ENCODE data around the gene SENP3.

SENP3 gene

DNA sequence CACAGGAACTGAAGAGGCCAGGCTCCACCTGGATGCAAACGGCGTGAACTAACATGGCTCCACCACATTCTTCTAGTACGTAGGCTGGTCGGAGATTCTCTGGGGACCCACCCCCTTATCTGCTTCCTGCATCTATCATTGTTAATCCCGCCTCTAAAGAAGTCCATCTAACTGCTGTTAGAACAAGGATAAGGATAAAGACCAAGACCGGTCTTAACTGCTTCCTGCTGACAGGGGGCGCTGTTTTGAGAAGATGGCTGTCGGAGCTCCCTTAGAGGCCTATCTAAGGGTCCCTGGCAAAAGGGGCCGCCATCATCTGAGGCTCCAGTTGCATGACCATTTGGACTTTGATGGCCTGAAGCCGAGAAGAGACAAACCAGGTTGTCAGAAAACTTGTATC, 38.7 kb upstream of the SENP3 start:
- TF ChIP-seq, protein P1, sequence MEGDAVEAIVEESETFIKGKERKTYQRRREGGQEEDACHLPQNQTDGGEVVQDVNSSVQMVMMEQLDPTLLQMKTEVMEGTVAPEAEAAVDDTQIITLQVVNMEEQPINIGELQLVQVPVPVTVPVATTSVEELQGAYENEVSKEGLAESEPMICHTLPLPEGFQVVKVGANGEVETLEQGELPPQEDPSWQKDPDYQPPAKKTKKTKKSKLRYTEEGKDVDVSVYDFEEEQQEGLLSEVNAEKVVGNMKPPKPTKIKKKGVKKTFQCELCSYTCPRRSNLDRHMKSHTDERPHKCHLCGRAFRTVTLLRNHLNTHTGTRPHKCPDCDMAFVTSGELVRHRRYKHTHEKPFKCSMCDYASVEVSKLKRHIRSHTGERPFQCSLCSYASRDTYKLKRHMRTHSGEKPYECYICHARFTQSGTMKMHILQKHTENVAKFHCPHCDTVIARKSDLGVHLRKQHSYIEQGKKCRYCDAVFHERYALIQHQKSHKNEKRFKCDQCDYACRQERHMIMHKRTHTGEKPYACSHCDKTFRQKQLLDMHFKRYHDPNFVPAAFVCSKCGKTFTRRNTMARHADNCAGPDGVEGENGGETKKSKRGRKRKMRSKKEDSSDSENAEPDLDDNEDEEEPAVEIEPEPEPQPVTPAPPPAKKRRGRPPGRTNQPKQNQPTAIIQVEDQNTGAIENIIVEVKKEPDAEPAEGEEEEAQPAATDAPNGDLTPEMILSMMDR (IDR thresholded peaks at IDR 0.05): peak; percentile 32
- peaks cover 16% of the 10 kb centered on the region for H3K27me3 Mint-ChIP-seq (ENCODE audit: low read depth, poor library complexity)
- H3K36me3 Mint-ChIP-seq (ENCODE audit: low read depth): peaks cover 6% of the 10 kb centered on the region
- H3K9me3 Mint-ChIP-seq: peaks cover 34% of the 10 kb centered on the region
- H3K4me3 Mint-ChIP-seq: no peak overlapping the region
- no peaks in the 10 kb centered on the region for H3K4me1 Mint-ChIP-seq
- peak; percentile 19 for DNase-seq
- H3K27ac Mint-ChIP-seq: no peak overlapping the region

DNA sequence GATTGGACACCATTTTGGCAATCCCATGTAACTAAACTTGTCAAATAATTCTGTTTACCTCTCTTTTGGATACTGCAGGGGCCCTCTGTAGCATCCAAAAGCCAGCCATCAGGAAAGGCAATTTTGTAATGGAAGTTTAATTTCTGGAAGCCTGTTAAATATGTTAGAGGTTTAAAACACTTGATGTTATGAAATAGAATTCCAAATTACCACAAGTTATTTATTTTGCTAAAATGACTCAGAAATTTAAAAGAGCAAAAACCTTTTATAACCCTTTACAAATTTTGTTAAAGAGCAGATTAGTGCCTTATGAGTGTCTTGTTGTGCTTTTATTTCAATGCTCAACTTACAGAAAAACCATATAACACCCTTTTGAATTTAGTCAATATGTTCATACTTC, 32.9 kb upstream of the SENP3 start:
- Mint-ChIP-seq H3K4me3 (no peak overlapping the region), H3K27me3 (ENCODE audit: low read depth, poor library complexity) (peaks cover 16% of the 10 kb centered on the region), H3K4me1 (no peaks in the 10 kb centered on the region), H3K9me3 (peaks cover 50% of the 10 kb centered on the region), H3K36me3 (ENCODE audit: low read depth) (peaks cover 11% of the 10 kb centered on the region), H3K27ac (no peak overlapping the region)
- DNase-seq: no peak
- TF ChIP-seq, protein P1 (IDR thresholded peaks at IDR 0.05): no peak

DNA sequence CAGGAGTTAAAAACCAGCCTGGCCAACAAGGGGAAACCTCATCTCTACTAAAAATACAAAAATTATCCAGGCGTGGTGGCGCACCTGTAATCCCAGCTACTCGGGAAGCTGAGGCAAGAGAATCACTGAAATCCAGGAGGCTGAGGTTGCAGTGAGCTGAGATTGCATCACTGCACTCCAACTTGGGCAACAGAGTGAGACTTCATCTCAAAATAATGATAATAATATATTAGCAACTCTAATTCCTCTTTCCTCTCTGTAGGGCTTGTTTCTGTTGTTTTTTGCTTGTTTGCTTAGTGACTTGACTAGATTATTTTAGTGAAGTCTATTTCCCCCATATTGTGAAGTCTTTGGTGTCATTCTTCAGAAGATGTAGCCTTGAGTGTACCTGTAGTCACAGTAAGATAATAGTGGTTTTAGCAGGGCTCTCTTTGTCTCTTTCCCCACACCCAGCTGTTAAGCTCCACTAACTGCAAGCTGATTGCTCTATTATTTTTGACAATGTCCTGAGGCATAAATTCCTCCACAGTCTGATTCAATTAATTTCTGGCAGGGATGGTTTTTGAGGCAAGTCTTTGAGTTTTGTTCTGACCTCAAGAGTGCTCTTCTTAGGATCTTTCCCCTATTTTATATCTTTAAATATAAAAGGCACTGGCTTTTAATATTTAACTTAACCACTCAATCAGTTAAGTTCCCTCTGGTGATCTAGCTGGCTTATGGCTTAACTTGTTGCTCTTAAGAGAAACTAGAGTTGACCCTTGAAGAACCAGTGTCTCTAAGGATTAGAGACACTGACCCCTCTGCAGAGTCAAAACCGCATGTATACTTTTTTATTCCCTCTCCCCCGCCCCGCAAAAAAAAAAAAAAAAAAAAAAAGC, 31.5 kb upstream of the SENP3 start:
- Mint-ChIP-seq H3K36me3 (ENCODE audit: low read depth) (peaks cover 11% of the 10 kb centered on the region), H3K27ac (no peak overlapping the region), H3K9me3 (peaks cover 47% of the 10 kb centered on the region), H3K27me3 (ENCODE audit: low read depth, poor library complexity) (peaks cover 16% of the 10 kb centered on the region), H3K4me1 (no peaks in the 10 kb centered on the region), H3K4me3 (no peak overlapping the region)
- TF ChIP-seq, protein P1 (IDR thresholded peaks at IDR 0.05): no peak
- no peak for DNase-seq

DNA sequence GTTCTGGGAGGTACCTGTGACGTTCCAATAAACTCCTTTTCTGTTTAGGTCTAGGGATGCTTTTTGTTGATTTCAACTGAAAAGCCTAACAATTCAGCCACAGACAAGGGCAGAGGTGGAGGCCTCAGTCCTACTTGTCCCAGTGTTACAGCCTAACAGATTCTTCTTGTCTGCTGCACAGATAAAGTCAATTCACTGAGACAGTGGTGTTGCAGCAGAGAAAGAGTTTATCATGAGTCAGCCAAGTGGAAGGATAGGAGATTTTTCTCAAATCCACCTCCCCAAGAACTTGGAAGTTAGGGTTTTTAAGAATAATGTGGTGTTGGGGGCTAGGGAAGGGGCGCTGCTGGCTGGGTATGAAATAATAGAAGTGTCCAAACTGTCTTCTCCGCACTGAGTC, 23.7 kb upstream of the SENP3 start:
- Mint-ChIP-seq H3K27me3 (ENCODE audit: low read depth, poor library complexity) (peaks cover 15% of the 10 kb centered on the region), H3K4me3 (no peak overlapping the region), H3K9me3 (peaks cover 31% of the 10 kb centered on the region), H3K36me3 (ENCODE audit: low read depth) (peaks cover 5% of the 10 kb centered on the region), H3K4me1 (no peaks in the 10 kb centered on the region), H3K27ac (no peak overlapping the region)
- DNase-seq: no peak
- TF ChIP-seq, protein P1 (IDR thresholded peaks at IDR 0.05): no peak

DNA sequence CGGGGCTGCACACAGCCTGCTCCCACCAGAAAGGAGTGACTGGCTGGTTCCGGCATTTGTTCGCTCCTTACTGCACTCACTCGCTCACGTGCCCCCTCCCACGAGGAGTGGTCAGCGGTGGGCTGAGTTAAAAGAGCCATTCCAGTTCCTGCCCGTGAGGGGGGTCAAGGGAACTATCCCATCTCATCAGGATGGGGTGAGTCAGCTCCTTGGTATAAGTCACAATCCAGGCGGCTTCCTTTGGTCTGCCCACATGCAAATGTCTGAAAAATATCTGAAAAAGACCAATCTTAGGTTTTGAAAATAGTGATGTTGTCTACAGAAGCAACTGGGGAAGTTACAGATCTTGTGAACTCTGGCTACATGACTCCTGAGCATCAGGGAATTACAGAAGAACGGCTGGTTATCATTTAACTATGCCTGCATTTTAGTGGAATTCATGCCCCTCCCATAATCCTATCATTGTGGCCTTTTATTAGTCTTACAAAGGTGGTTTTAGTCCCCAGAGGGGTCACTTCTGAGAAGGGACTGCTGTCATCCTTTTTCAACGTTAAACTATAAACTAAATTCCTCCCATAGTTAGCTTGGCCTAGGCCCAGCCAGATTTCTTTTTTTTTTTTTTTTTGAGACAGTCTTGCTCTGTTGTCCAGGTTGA, 22.7 kb upstream of the SENP3 start:
- Mint-ChIP-seq H3K27ac (no peak overlapping the region), H3K9me3 (peaks cover 31% of the 10 kb centered on the region), H3K4me1 (no peaks in the 10 kb centered on the region), H3K36me3 (ENCODE audit: low read depth) (peaks cover 5% of the 10 kb centered on the region), H3K27me3 (ENCODE audit: low read depth, poor library complexity) (peaks cover 25% of the 10 kb centered on the region), H3K4me3 (no peak overlapping the region)
- TF ChIP-seq, protein P1 (IDR thresholded peaks at IDR 0.05): no peak
- DNase-seq: no peak
